Activated CD8-positive, alpha-beta memory T cell treated with anti-CD3 and anti-CD28 coated beads, Interleukin-2, amount 10 ng/mL, durations not matched to agents 7 days and 5 days (primary cell): Measurements from ENCODE around the gene TNFRSF18. TPM values are rescaled to one million over a fixed set of nuclear protein-coding genes. Genes with fewer than 3 reads are reported as not detected.
A peak's percentile ranks its signal among the peaks of the same experiment; 100 is the strongest.
"Not testable (repeated sequence)": the region's sequence is repeated elsewhere in the genome, so short reads cannot be mapped to it uniquely, and the experiment has no call there.

Source experiments
- ATAC-seq: fragments of 150-1000 bp; cut with Tn5 transposase; one replicate; pipeline ENCODE4 v1.10.0; 2021; ENCODE audit warnings: moderate library complexity
- CTCF ChIA-PET: fragments of 350-600 bp; sonication (Branson Sonifier 250); formaldehyde crosslinking; loops from one replicate; lab custom pipeline; 2021; ENCODE audit warnings: antibody characterized with exemption; lab: Charles Lee
- DNase-seq: peaks from one replicate; pipeline ENCODE4 v3.0.0-alpha.2; 2020
- H3K27ac Mint-ChIP-seq: one replicate; pipeline ENCODE4 v1.8.0; 2021; ENCODE audit warnings: mild to moderate bottlenecking, mixed read lengths
- H3K27me3 Mint-ChIP-seq: one replicate; pipeline ENCODE4 v1.8.0; 2021; ENCODE audit warnings: mixed read lengths
- H3K36me3 Mint-ChIP-seq: one replicate; pipeline ENCODE4 v1.8.0; 2021; ENCODE audit warnings: mild to moderate bottlenecking, mixed read lengths
- H3K4me1 Mint-ChIP-seq: one replicate; pipeline ENCODE4 v1.8.0; 2021; ENCODE audit warnings: mixed read lengths
- H3K4me3 Mint-ChIP-seq: one replicate; pipeline ENCODE4 v1.8.0; 2021; ENCODE audit warnings: mild to moderate bottlenecking, moderate library complexity, mixed read lengths
- H3K9me3 Mint-ChIP-seq: one replicate; pipeline ENCODE4 v1.8.0; 2022; ENCODE audit warnings: low read depth, mixed read lengths
- total RNA-seq, 2 experiments: library from RNA; stranded (reverse); gene quantifications; one replicate each; pipeline ENCODE4 v1.2.3, GENCODE V29; 2021

The TNFRSF18 gene
- 100 to 1,000 TPM in 1 of 2 experiments, 10 to 100 TPM in 1; 28.1 to 156 TPM for total RNA-seq

DNA sequence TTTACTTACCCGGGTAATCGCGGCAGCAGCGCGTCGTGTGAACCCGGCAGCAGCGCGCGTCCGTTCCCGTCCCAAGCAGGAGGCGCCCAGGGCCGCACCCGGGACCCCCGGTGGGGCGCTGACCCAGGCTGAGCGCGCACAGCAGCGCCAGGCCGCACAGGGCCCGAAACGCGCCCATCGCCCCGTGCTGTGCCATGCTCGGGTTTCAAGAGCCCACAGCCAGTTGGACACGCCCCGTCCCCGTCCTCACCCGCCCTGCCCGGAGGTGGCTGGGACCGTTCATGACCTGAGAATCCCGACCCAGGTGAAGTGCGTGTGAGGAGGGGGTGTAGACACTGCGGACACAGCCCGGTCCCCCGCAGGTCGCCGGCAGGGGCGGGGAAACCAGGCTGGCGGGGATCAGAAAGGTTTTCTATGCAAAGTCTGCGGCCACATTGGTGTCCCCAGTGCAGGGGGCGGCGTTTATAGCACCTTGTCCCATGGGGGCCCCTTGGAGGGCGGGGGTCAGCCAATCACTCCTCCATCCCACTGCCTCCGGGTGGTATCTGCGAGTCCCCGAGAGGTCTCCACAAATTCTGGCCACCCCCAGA, at the start of gene TNFRSF18:
TSS of gene TNFRSF18 (minus strand) at position 217 of the 590 bp plus-strand sequence. CDS start at position 196, 21 bp downstream.
- H3K27ac Mint-ChIP-seq, result peak within 1 kb of the TSS; percentile 64
- ATAC-seq, result peak; percentile 17
- no peaks in the 10 kb centered on the region for H3K27me3 Mint-ChIP-seq
- no peaks in the 10 kb centered on the region for H3K9me3 Mint-ChIP-seq
- peak within 1 kb of the TSS; percentile 53 for H3K4me3 Mint-ChIP-seq
- no peak for DNase-seq
- CTCF ChIA-PET, result interaction anchor here (1.4 to 3.6 kb wide), 3 partner anchors 24 to 90 kb away, joined by 4 to 24 read pairs (median 4); partner anchors contain the start of gene C1orf159
- peaks cover 1% of the 10 kb centered on the region for H3K36me3 Mint-ChIP-seq
- peaks cover 22% of the 10 kb centered on the region for H3K4me1 Mint-ChIP-seq

DNA sequence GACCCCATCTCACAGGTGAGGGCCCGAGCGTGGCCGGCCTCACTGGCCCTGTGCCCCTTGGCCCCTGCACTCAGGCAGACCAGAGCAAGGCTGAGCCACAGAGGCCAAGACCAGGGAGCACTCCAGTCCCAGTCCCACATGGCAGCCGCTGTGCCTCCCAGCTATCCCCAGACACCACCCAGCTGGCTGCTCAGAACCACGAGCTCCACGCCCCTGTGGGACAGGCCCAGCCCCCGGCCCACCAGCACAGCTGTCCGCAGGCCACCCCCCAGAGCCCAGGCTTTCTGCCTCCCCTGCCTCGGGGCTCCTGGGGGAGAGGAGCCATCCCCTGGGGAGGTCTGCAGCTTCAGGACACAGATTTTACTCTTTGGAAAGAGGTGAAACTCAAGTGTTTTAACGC, 49.2 kb upstream of the TNFRSF18 start:
- peaks cover 11% of the 10 kb centered on the region for H3K4me1 Mint-ChIP-seq
- peaks cover 27% of the 10 kb centered on the region for H3K36me3 Mint-ChIP-seq
- no peaks in the 10 kb centered on the region for H3K27me3 Mint-ChIP-seq
- H3K4me3 Mint-ChIP-seq, result no peak overlapping the region
- ATAC-seq, result no peak
- H3K9me3 Mint-ChIP-seq, result no peaks in the 10 kb centered on the region
- no peak for DNase-seq
- H3K27ac Mint-ChIP-seq, result no peak overlapping the region
- CTCF ChIA-PET, result no interaction called here

GRCh38 chr1:1255078-1255477, 48.7 kb upstream of the TNFRSF18 start:
- Mint-ChIP-seq H3K36me3 (peaks cover 26% of the 10 kb centered on the region), H3K4me3 (no peak overlapping the region), H3K9me3 (no peaks in the 10 kb centered on the region), H3K4me1 (peaks cover 15% of the 10 kb centered on the region), H3K27ac (no peak overlapping the region), H3K27me3 (no peaks in the 10 kb centered on the region)
- no peak for ATAC-seq
- DNase-seq, result no peak
- CTCF ChIA-PET, result no interaction called here

DNA sequence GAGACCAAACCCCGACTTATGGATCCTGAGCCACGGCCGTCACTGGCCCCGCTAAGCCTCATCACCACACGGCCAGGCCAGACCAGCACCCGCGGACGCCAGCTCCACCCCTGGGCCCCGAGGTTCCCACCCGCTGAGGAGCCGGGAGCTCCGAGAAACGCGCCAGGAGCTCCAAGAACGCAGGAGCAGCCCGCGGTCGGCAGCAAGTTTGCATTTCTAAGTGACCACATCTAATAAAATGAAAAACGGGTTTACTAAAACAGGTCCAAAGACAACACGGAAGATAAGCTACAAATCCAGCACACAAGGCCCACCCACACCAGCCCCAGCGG, 48.2 kb upstream of the TNFRSF18 start:
- CTCF ChIA-PET, result no interaction called here
- DNase-seq, result no peak
- Mint-ChIP-seq H3K4me1 (peaks cover 17% of the 10 kb centered on the region), H3K9me3 (no peaks in the 10 kb centered on the region), H3K36me3 (peaks cover 22% of the 10 kb centered on the region), H3K27me3 (no peaks in the 10 kb centered on the region), H3K27ac (no peak overlapping the region), H3K4me3 (no peak overlapping the region)
- ATAC-seq, result no peak

DNA sequence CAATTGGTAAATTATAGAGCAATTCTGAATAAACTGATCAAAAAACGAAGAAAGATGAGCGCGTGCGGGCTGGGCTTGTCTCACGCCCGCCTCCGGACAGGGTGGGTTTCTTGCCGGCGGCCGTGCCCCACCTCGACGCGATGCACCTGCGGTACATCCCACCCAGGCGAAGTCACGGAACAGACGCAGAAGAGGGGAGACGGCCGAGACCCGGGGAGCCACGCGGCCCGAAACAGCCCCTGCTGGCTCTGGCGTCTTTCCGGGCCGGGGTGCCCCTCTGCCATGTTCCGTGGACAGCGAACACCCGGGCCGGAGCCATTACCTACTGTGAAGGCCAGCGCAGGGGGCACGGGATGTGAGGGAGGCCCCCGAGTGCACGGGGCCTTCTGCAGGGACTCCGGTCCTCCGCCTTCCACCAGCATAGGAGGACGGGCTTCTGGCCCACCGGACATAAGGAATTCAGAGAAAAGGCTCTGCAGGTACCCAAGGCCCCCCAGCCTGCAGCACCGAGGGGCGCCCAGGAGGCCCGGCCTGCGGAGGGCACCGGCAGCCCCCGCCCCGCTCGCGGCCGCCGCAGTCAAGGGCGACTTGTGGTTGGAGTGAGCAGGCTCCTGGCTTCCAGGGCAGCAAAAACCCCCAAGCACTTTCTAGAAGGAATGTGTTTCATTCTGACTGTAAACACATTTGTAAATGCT, 47.7 kb upstream of the TNFRSF18 start:
- DNase-seq (no peak), ATAC-seq (no peak)
- CTCF ChIA-PET, result no interaction called here
- Mint-ChIP-seq H3K4me3 (no peak overlapping the region), H3K4me1 (peaks cover 18% of the 10 kb centered on the region), H3K27me3 (no peaks in the 10 kb centered on the region), H3K9me3 (no peaks in the 10 kb centered on the region), H3K27ac (no peak overlapping the region), H3K36me3 (peaks cover 19% of the 10 kb centered on the region)

DNA sequence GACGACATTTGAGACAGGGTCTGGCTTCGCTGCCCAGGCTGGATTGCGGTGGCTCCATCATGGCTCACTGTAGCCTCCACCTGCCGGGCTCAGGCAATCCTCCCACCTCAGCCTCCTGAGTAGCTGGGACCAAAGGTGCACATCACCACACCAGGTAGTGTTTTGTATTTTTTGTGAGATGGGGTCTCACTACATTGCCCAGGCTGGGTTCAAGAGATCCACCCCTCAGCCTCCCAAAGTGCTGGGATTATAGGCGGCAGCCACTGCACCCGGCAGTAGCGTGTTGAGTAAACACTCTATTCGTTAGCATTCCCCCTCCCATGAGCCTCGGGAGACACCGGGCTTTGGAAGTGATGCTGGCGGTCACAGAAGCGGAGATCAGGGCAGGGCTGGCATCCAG, 46.9 kb upstream of the TNFRSF18 start:
- CTCF ChIA-PET, result no interaction called here
- H3K27ac Mint-ChIP-seq, result no peak overlapping the region

GRCh38 chr1:1250786-1251284, 44.4 kb upstream of the TNFRSF18 start:
- no peaks in the 10 kb centered on the region for H3K9me3 Mint-ChIP-seq
- no peak overlapping the region for H3K4me3 Mint-ChIP-seq
- ATAC-seq (peak; percentile 97), DNase-seq (peak; percentile 88)
- peak overlapping the region; percentile 81 for H3K27ac Mint-ChIP-seq
- peaks cover 3% of the 10 kb centered on the region for H3K27me3 Mint-ChIP-seq
- peaks cover 14% of the 10 kb centered on the region for H3K4me1 Mint-ChIP-seq
- CTCF ChIA-PET, result interaction anchor here (0.7 to 1.8 kb wide), 13 partner anchors 9 to 266 kb away, joined by 3 to 46 read pairs (median 4); partner anchors contain the start of genes C1orf159, SDF4 and UBE2J2
- peaks cover 13% of the 10 kb centered on the region for H3K36me3 Mint-ChIP-seq

More for the DNA sequence above, 46.9 kb upstream of the TNFRSF18 start:
- Mint-ChIP-seq H3K27me3 (no peaks in the 10 kb centered on the region), H3K36me3 (peaks cover 19% of the 10 kb centered on the region), H3K9me3 (no peaks in the 10 kb centered on the region), H3K4me1 (peaks cover 18% of the 10 kb centered on the region), H3K4me3 (no peak overlapping the region)
- ATAC-seq (no peak), DNase-seq (no peak)

- H3K27ac Mint-ChIP-seq, DNase-seq, H3K4me3 Mint-ChIP-seq, H3K36me3 Mint-ChIP-seq, CTCF ChIA-PET, ATAC-seq, H3K27me3 Mint-ChIP-seq, H3K9me3 Mint-ChIP-seq: not testable (repeated sequence)
- H3K4me1 Mint-ChIP-seq, result peaks cover 14% of the 10 kb centered on the region
Measured at GRCh38 chr1:1248009-1248913, 41.9 kb upstream of the TNFRSF18 start.

- H3K4me1 Mint-ChIP-seq, result peaks cover 14% of the 10 kb centered on the region
- DNase-seq (no peak), ATAC-seq (no peak)
- CTCF ChIA-PET, result no interaction called here
- H3K4me3 Mint-ChIP-seq, result no peak overlapping the region
- peaks cover 4% of the 10 kb centered on the region for H3K36me3 Mint-ChIP-seq
- H3K27me3 Mint-ChIP-seq, result peaks cover 3% of the 10 kb centered on the region
- H3K27ac Mint-ChIP-seq, result no peak overlapping the region
- no peaks in the 10 kb centered on the region for H3K9me3 Mint-ChIP-seq
Measured at GRCh38 chr1:1247341-1247913, 41.0 kb upstream of the TNFRSF18 start.

DNA sequence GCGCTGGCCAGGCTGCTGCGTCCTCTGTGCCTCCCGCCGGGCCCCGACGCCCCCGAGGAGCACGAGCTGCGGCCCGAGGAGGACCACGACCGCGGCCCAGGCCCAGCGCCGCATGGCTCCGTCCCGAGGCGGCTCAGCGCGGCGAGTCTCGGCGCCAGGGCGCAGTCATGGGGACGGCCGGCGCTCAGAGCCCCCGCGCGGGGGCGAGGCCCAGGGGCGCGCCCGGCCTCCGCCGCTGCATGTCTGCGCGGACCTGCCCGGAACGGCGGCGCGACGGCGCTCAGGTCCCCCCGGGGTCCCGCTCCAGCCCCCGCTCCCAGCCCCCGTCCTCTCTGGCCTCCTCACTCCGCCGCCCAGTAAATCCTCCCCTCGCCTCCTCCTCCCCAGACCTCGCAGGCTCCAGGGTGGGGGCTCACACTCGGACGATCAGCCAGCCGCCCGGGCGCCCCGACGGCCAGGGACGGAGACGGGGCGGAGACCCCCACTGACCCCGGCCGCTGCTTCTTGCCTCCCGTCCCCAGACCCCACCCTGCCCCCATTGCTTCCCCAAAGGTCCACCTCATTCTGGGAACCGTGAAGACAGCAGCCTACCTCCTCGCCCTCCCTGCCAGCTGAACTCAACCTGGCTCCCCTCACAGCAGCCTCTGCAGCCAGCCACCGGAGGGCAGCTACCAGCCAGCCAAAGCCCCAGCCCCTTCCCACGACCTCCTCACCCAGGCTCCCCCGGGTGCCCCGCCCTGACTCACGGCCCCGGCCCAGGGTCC, 40.4 kb upstream of the TNFRSF18 start, which contains the start of gene C1QTNF12:
TSS of gene C1QTNF12 (minus strand) at position 146 of the 764 bp plus-strand sequence. CDS start at position 114, 32 bp downstream.
- ATAC-seq, result no peak
- peaks cover 14% of the 10 kb centered on the region for H3K4me1 Mint-ChIP-seq
- CTCF ChIA-PET, result no interaction called here
- H3K36me3 Mint-ChIP-seq, result peaks cover 2% of the 10 kb centered on the region
- H3K9me3 Mint-ChIP-seq, result no peaks in the 10 kb centered on the region
- H3K27ac Mint-ChIP-seq, result no peak within 1 kb of the TSS
- no peak within 1 kb of the TSS for H3K4me3 Mint-ChIP-seq
- peaks cover 3% of the 10 kb centered on the region for H3K27me3 Mint-ChIP-seq
- DNase-seq, result no peak

DNA sequence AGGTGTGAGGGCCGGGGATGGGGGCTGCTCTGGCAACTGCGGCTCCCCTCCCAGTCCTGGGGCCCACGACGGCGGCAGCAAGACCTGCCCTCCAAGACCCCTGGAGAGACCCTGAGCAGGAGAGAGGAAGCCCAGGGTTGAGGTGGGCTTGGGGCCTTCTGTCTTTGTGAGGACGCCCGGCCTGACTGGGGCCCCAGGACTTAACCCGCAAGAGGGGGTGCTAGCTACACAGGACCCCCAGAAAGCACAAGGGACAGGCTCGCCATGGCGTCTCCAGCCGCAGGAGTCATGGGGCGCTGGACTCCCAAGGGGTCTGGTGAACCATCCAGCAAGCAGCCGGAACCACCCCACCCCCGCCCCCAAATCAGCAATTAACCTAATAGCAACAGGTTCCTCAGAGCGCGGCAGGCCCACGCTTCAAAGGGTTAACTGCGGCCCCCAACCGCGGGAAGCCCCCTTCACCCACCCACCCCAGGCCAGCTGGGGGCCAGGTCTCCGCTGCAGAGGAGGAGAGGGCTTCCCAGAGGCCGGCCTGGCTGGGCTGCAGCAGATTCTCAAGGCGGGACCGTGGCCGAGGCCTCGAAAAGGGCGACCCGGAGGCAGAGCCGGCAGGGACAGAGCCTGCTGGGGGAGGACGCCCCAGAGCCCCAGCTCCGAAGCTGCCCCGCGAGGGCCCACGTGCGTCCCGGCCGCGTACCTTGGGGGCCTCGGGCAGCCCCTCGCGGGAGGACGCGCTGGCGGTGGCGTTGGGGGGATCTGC, 39.6 kb upstream of the TNFRSF18 start:
- Mint-ChIP-seq H3K4me1 (peaks cover 11% of the 10 kb centered on the region), H3K27ac (no peak overlapping the region), H3K36me3 (peaks cover under 1% of the 10 kb centered on the region), H3K27me3 (peaks cover 3% of the 10 kb centered on the region), H3K9me3 (no peaks in the 10 kb centered on the region), H3K4me3 (no peak overlapping the region)
- CTCF ChIA-PET, result no interaction called here
- DNase-seq (no peak), ATAC-seq (no peak)
